Measurements from ENCODE around the gene C16orf90.
"Not testable (repeated sequence)": the region's sequence is repeated elsewhere in the genome, so short reads cannot be mapped to it uniquely, and the experiment has no call there.

C16orf90 gene

GRCh38 chr16:3495176-3495575 is at the start of gene C16orf90:
Gene C16orf90, minus strand, starts transcription at chr16:3495489. Its CDS starts 68 bp downstream, at chr16:3495421.
- Histone ChIP-seq H3K36me3 (ENCODE audit: insufficient read depth, low read length) (no peaks in the 10 kb centered on the region), H3K4me1 (ENCODE audit: insufficient read depth, low read length) (no peaks in the 10 kb centered on the region), H3K9me3 (ENCODE audit: control insufficient read depth, insufficient read depth, low read length) (no peaks in the 10 kb centered on the region), H3K9ac (ENCODE audit: low read depth, low read length) (no peak within 1 kb of the TSS)

DNA sequence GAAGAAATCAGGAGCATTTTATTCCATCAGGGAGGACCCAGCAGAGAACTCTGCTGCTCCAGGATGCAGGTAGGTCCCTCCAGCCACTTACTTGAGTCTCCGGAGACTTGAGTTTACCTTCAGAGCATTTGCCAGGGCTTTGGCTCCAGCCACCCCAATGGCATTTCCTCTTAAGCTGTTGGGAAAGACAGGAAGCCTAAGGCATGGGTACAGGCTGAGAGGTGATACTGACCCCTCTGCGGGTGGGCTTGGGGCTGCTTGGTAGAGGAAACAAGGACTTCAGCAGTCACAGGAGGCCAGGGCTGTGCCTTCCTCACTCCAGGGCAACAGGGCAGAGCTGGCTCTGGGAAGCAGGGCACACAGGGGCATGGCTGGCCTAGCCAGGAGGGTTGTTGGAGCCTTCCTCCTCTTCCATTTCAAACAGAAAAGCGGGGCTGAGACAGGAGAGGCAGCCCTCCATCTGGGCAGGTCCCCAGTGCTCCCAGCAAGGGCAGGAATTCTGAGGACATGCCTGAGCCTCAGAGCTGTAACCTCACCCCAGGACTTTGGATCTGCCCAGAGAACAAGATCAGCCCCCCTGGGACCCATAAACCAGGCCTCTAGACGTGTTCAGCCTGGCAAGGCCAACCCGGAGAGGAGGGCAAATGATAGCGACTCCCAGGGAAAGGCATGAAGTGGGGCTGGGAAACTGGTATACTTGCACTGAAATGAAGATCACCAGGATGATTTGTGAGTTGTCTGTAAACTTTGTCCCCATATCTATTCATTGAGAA is 47.5 kb upstream of the C16orf90 start:
- Histone ChIP-seq H3K36me3 (ENCODE audit: insufficient read depth, low read length) (peaks cover 5% of the 10 kb centered on the region; the same call in 1 of the 2 replicates), H3K9me3 (ENCODE audit: control insufficient read depth, insufficient read depth, low read length) (no peaks in the 10 kb centered on the region), H3K4me1 (ENCODE audit: insufficient read depth, low read length) (no peaks in the 10 kb centered on the region), H3K9ac (ENCODE audit: low read depth, low read length) (no peak overlapping the region)

GRCh38 chr16:3541527-3542155 is 46.4 kb upstream of the C16orf90 start:
- Histone ChIP-seq H3K9me3 (ENCODE audit: control insufficient read depth, insufficient read depth, low read length) (no peaks in the 10 kb centered on the region), H3K36me3 (ENCODE audit: insufficient read depth, low read length) (peaks cover 5% of the 10 kb centered on the region; the same call in 1 of the 2 replicates), H3K9ac (ENCODE audit: low read depth, low read length) (no peak overlapping the region), H3K4me1 (ENCODE audit: insufficient read depth, low read length) (no peaks in the 10 kb centered on the region)

- no peak overlapping the region for H3K9ac ChIP-seq (ENCODE audit: low read depth, low read length)
- no peaks in the 10 kb centered on the region for H3K4me1 ChIP-seq (ENCODE audit: insufficient read depth, low read length)
- peaks cover 5% of the 10 kb centered on the region; the same call in 1 of the 2 replicates for H3K36me3 ChIP-seq (ENCODE audit: insufficient read depth, low read length)
- H3K9me3 ChIP-seq (ENCODE audit: control insufficient read depth, insufficient read depth, low read length) = no peaks in the 10 kb centered on the region
Observed at GRCh38 chr16:3538222-3538621, 42.9 kb upstream of the C16orf90 start.

GRCh38 chr16:3536851-3537250 is 41.6 kb upstream of the C16orf90 start:
- no peaks in the 10 kb centered on the region for H3K4me1 ChIP-seq (ENCODE audit: insufficient read depth, low read length)
- H3K9me3 ChIP-seq (ENCODE audit: control insufficient read depth, insufficient read depth, low read length) = no peaks in the 10 kb centered on the region
- peaks cover 5% of the 10 kb centered on the region; the same call in 1 of the 2 replicates for H3K36me3 ChIP-seq (ENCODE audit: insufficient read depth, low read length)
- H3K9ac ChIP-seq (ENCODE audit: low read depth, low read length) = no peak overlapping the region

DNA sequence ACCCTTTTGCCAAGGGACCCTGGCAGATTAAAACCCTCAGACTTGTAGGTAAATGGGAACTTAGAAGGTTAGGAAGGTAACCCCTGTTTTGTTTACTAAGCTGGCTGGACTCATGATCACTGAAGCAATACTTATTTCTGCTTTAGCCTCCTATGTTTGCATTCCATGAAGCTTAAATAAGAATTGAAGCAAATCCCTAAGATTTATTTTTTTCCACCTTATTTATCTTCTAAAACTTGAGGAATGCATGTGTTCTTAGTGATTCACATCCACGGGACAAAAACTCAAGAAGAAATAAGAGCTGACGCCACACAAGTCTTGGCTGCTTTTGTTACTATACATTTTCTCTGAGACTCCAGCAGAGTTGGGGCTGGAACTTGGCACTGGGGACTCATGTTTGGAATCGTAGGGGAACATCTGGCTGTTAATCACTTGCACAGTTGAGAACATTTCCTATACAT is 41.0 kb upstream of the C16orf90 start:
- H3K36me3 ChIP-seq (ENCODE audit: insufficient read depth, low read length) = peaks cover 5% of the 10 kb centered on the region; the same call in 1 of the 2 replicates
- H3K9me3 ChIP-seq (ENCODE audit: control insufficient read depth, insufficient read depth, low read length) = no peaks in the 10 kb centered on the region
- H3K9ac ChIP-seq (ENCODE audit: low read depth, low read length) = no peak overlapping the region
- no peaks in the 10 kb centered on the region for H3K4me1 ChIP-seq (ENCODE audit: insufficient read depth, low read length)

DNA sequence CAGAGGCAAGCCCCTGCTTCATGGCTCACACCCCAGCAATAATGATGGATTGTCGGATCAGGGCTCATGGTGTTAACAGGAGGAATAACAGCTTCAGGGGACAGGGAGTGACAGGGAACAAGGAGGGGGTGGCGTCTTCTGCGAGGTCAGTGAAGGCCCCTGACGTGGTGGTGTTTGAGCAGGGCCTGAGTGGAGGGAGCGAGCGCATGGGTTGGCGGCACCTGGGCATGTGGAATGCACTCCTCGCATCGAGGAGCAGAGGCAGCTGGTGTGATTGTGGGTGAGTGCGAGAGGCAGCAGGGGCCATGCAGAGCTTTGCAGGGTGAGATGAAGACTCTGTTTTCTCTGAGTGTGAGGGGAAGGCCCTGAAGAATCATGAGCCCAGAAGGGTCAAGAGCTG is 38.8 kb upstream of the C16orf90 start:
- Histone ChIP-seq H3K9ac (ENCODE audit: low read depth, low read length) (no peak overlapping the region), H3K4me1 (ENCODE audit: insufficient read depth, low read length) (no peaks in the 10 kb centered on the region), H3K9me3 (ENCODE audit: control insufficient read depth, insufficient read depth, low read length) (no peaks in the 10 kb centered on the region), H3K36me3 (ENCODE audit: insufficient read depth, low read length) (0 out of 2 replicates have a peak, but pooled peaks cover 5% of the 10 kb centered on the region)

DNA sequence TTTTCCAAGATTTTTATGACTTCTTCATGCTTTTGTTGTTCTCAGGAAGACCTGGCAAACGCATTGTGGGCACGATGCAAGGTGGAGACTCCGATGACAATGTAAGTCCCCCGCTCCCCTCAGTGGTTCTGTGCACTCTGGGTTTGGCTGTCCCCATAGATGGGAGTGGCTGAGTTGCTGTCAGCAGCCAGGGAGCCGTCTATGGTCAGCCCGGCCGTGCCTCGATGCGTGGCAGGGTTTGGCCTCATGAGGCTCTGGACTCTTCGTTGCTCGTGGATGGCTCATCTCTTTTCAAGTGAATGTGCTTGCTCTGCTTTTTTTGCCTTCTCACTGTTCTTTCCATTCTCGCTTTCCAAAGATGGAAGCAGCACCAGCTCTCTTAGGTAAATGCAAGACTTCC is 37.5 kb upstream of the C16orf90 start:
- H3K4me1 ChIP-seq (ENCODE audit: insufficient read depth, low read length) = no peaks in the 10 kb centered on the region
- H3K9ac ChIP-seq (ENCODE audit: low read depth, low read length) = no peak overlapping the region
- 0 out of 2 replicates have a peak, but pooled peaks cover 5% of the 10 kb centered on the region for H3K36me3 ChIP-seq (ENCODE audit: insufficient read depth, low read length)
- no peaks in the 10 kb centered on the region for H3K9me3 ChIP-seq (ENCODE audit: control insufficient read depth, insufficient read depth, low read length)

DNA sequence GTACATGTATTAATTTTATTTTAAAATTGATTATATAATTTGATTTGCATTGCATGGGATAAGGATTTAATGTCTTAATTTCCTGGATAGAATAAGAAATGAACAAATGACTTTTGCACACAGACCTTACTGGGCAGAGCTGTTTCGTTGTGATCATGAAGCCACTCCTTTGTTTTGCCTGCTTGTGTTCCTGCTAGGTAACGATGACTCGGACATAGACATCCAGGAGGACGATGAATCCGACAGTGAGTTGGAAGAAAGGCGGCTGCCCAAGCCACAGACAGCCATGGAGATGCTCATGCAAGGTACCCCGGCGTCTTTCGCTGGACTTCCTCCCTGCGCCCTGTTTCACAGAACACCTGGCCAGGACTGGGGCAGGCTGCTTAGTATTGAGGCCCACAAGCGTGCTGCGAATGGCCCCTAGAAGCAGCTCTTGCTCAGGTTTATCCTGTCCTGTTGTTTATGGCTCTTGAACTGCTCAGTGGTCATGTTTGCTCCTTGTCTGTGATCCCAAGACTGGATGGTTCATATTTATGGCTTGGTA is 35.2 kb upstream of the C16orf90 start:
- Histone ChIP-seq H3K9me3 (ENCODE audit: control insufficient read depth, insufficient read depth, low read length) (no peaks in the 10 kb centered on the region), H3K36me3 (ENCODE audit: insufficient read depth, low read length) (0 out of 2 replicates have a peak, but pooled peaks cover 5% of the 10 kb centered on the region), H3K4me1 (ENCODE audit: insufficient read depth, low read length) (no peaks in the 10 kb centered on the region), H3K9ac (ENCODE audit: low read depth, low read length) (no peak overlapping the region)

DNA sequence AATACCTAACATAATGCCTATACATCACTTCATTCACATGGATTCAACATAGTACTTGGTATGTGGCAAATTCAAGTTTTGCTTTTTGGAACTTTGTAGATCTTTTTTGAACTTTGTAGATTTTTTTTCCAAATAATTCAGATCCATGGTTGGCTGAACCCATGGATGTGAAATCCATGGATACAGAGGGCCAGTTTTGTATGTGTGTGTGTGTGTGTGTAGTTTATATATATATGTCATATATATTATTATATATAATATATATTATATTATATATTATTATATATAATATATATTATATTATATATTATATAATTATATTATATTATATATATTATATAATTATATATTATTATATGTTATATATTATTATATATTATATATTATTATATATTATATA is 33.9 kb upstream of the C16orf90 start:
- H3K9ac ChIP-seq (ENCODE audit: low read depth, low read length) = no peak overlapping the region
- 0 out of 2 replicates have a peak, but pooled peaks cover 5% of the 10 kb centered on the region for H3K36me3 ChIP-seq (ENCODE audit: insufficient read depth, low read length)
- H3K4me1 ChIP-seq (ENCODE audit: insufficient read depth, low read length) = no peaks in the 10 kb centered on the region
- H3K9me3 ChIP-seq (ENCODE audit: control insufficient read depth, insufficient read depth, low read length) = no peaks in the 10 kb centered on the region

DNA sequence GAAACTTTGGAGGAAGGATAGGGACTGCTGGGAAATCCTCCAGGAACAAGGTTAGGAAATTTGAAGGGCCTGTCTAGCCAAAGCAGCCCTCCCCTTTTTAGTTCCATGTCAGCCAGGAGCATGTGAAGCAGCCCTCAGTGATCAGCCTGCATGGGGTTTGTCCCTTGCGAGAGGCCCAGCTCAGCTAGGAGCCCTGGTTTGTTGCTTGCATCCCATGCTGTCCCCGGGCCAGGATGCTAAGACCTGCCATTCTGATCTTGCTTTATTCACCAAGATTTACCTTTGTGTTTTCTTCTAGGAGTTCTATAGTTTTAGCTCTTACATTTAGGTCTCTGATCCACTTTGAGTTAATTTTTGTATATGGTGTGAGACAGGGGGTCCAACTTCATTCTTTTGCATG is 33.1 kb upstream of the C16orf90 start:
- Histone ChIP-seq H3K36me3 (ENCODE audit: insufficient read depth, low read length) (peaks cover 8% of the 10 kb centered on the region; the same call in 1 of the 2 replicates), H3K4me1 (ENCODE audit: insufficient read depth, low read length) (no peaks in the 10 kb centered on the region), H3K9me3 (ENCODE audit: control insufficient read depth, insufficient read depth, low read length) (no peaks in the 10 kb centered on the region), H3K9ac (ENCODE audit: low read depth, low read length) (no peak overlapping the region)

DNA sequence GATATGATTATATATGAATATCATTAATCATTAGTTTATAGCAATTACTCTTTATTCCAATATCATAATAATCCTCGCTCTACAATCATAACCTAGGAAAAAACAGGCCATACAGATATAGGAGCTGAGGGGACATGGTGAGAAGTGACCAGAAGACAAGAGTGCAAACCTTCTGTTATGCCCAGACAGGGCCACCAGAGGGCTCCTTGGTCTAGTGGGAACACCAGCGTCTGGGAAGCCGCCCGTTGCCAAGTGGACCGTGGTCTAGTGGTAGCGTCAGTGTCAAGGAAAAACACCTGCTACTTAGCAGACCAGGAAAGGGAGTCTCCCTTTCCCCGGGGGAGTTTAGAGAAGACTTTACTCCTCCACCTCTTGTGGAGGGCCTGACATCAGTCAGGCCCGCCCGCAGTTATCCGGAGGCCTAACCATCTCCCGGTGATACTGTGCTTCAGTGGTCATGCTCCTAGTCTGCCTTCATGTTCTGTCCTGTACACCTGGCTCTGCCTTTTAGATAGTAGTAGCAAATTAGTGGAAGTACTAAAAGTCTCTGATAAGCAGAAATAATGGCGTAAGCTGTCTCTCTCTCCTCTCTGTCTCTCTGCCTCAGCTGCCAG is 32.0 kb upstream of the C16orf90 start:
- not testable (repeated sequence) for H3K9me3 ChIP-seq (ENCODE audit: control insufficient read depth, insufficient read depth, low read length); H3K4me1 ChIP-seq (ENCODE audit: insufficient read depth, low read length); H3K9ac ChIP-seq (ENCODE audit: low read depth, low read length)
- H3K36me3 ChIP-seq (ENCODE audit: insufficient read depth, low read length) = peaks cover 13% of the 10 kb centered on the region; the same call in 1 of the 2 replicates

DNA sequence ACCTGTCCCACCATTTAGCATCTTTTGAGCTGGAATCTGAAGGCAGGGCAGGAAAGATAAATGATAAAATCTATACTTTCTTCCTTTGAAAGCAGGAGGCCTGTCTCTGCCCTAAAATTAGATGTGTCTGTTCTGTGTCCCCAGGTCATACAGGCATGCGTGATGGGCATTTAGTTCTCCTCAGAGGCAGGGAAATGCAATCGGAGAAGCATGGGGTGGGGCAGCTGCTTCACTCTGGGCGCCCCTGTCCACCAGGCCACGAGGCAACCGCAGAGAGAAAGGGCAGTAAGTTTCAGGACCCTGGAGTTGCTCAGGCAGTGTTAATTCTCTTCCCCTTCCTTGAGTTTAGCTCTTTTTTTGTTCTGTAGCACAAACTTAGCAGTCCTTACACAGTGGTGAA is 30.7 kb upstream of the C16orf90 start:
- H3K9ac ChIP-seq (ENCODE audit: low read depth, low read length) = no peak overlapping the region
- H3K9me3 ChIP-seq (ENCODE audit: control insufficient read depth, insufficient read depth, low read length) = no peaks in the 10 kb centered on the region
- H3K36me3 ChIP-seq (ENCODE audit: insufficient read depth, low read length) = peaks cover 13% of the 10 kb centered on the region; the same call in 1 of the 2 replicates
- H3K4me1 ChIP-seq (ENCODE audit: insufficient read depth, low read length) = no peaks in the 10 kb centered on the region

- peaks cover 8% of the 10 kb centered on the region for H3K36me3 ChIP-seq (ENCODE audit: insufficient read depth, low read length)
Observed at GRCh38 chr16:3523281-3523680, 28.0 kb upstream of the C16orf90 start.

More at GRCh38 chr16:3523281-3523680, 28.0 kb upstream of the C16orf90 start:
- H3K9me3 ChIP-seq (ENCODE audit: control insufficient read depth, insufficient read depth, low read length) = no peaks in the 10 kb centered on the region
- H3K4me1 ChIP-seq (ENCODE audit: insufficient read depth, low read length) = 0 out of 2 replicates have a peak, but pooled peaks cover 3% of the 10 kb centered on the region
- no peak overlapping the region for H3K9ac ChIP-seq (ENCODE audit: low read depth, low read length)

Data from ES-I3 (cell line).